HepG2 (cell line): ENCODE data around the gene NEK7. TPM values are rescaled to one million over a fixed set of nuclear protein-coding genes. Genes with fewer than 3 reads are reported as not detected.

Experiments used
- ATAC-seq: fragments of 200-7000 bp; cut with Tn5 transposase; 3 replicates; pipeline ENCODE4 v1.9.1; 2020; ENCODE audit warnings: mild to moderate bottlenecking, moderate library complexity
- BruUV-seq: library from RNA; stranded (reverse); fragments of 400-500 nt; replicated peaks from 2 replicates; lab custom pipeline; 2021; lab: Mats Ljungman, UMichigan
- CTCF ChIA-PET: fragments of 300-600 bp; formaldehyde crosslinking; extraction: SDS; loops from one replicate; lab custom pipeline; 2021; ENCODE audit warnings: low total read pairs, inconsistent platforms, low intra/inter-chr PET ratio; lab: Yijun Ruan, JAX
- POLR2A ChIA-PET: fragments of 350-600 bp; sonication (Branson Sonifier 250); formaldehyde crosslinking; loops from one replicate; lab custom pipeline; 2020; ENCODE audit warnings: antibody characterized with exemption, inconsistent platforms; lab: Yijun Ruan, JAX
- DNase-seq: peaks from one replicate; pipeline ENCODE4 v3.0.0-alpha.2; 2015; ENCODE audit warnings: low spot score
- FAIRE-seq: peaks from 3 replicates; lab custom pipeline; 2011; peaks lifted over from hg19 to GRCh38; lab: Jason Lieb, UNC
- H2AFZ ChIP-seq: one replicate; pipeline ENCODE4 v1.6.1; 2011; ENCODE audit warnings: low read length, inconsistent platforms
- H3K27ac ChIP-seq: fragments of 300-600 bp; 3 replicates; pipeline ENCODE4 v1.8.0; 2011; ENCODE audit warnings: mixed run types, mild to moderate bottlenecking, mixed read lengths, low read length, inconsistent platforms; ENCODE audit not compliant: insufficient read depth; ENCODE audit errors: extremely low read length
- H3K27me3 ChIP-seq, 2 experiments: fragments of 200-600 bp in 1 of 2; 2 replicates in 1 of 2; 3 replicates in 1 of 2; pipeline versions ENCODE4 v1.6.0 to v1.8.0; 2011; ENCODE audit warnings: low read length in 2 of 2, mild to moderate bottlenecking in 2 of 2, moderate library complexity in 2 of 2, inconsistent platforms in 1 of 2; ENCODE audit not compliant: insufficient read depth in 2 of 2, control insufficient read depth in 1 of 2
- H3K36me3 ChIP-seq, 2 experiments: fragments of 200-600 bp in 1 of 2; replicated peaks in 1 of 2; 2 replicates in 1 of 2; 3 replicates in 1 of 2; pipeline versions ENCODE4 v1.5.1 to v1.8.0; 2011; ENCODE audit warnings: low read length in 2 of 2, inconsistent platforms in 1 of 2; ENCODE audit not compliant: insufficient read depth in 2 of 2, control insufficient read depth in 1 of 2
- H3K4me1 ChIP-seq: 2 replicates; pipeline ENCODE4 v1.5.1; 2012; ENCODE audit warnings: low read length, inconsistent platforms; ENCODE audit not compliant: insufficient read depth
- H3K4me2 ChIP-seq: 2 replicates; pipeline ENCODE4 v1.6.0; 2011; ENCODE audit warnings: low read depth, low read length, inconsistent platforms
- H3K4me3 ChIP-seq, 3 experiments: fragments of 200-600 bp in 1 of 3; sonication (generic), shearing (Covaris generic) in 1 of 3; replicated peaks in 1 of 3; 2 replicates each; pipeline ENCODE4 v1.5.1; 2011 to 2016; ENCODE audit warnings: low read length in 3 of 3, inconsistent platforms in 2 of 3, low read depth in 2 of 3, mild to moderate bottlenecking in 2 of 3, control low read depth in 1 of 3, mixed read lengths in 1 of 3; ENCODE audit not compliant: insufficient read depth in 1 of 3
- H3K79me2 ChIP-seq: one replicate; pipeline ENCODE4 v1.6.1; 2011; ENCODE audit warnings: low read length, inconsistent platforms; ENCODE audit not compliant: insufficient read depth
- H3K9ac ChIP-seq: 2 replicates; pipeline ENCODE4 v1.6.0; 2011; ENCODE audit warnings: mild to moderate bottlenecking, low read depth, low read length, inconsistent platforms; ENCODE audit not compliant: insufficient read depth
- H3K9me3 ChIP-seq: 2 replicates; pipeline ENCODE4 v1.5.1; 2012; ENCODE audit warnings: mild to moderate bottlenecking, low read length
- H4K20me1 ChIP-seq: 2 replicates; pipeline ENCODE4 v1.6.0; 2011; ENCODE audit warnings: inconsistent platforms, mild to moderate bottlenecking, low read length, moderate library complexity; ENCODE audit not compliant: insufficient read depth
- ATF5 ChIP-seq: sonication (generic); formaldehyde crosslinking; IDR thresholded peaks from 2 replicates; pipeline ENCODE4 v1.4.0; 2020; ENCODE audit warnings: mild to moderate bottlenecking, low read depth, missing genetic modification reagents
- LBX2 ChIP-seq: sonication (generic); formaldehyde crosslinking; IDR thresholded peaks from 2 replicates; pipeline ENCODE4 v1.5.0; 2020; ENCODE audit warnings: missing genetic modification reagents, mild to moderate bottlenecking, borderline replicate concordance
- MNT ChIP-seq: fragments of 450-650 bp; IDR thresholded peaks from 2 replicates; pipeline ENCODE4 v1.6.1; 2016
- MXD4 ChIP-seq: IDR thresholded peaks from 2 replicates; pipeline ENCODE4 v1.6.1; 2016; ENCODE audit warnings: mild to moderate bottlenecking, missing biosample characterization, missing genetic modification reagents
- NAIF1 ChIP-seq: sonication (generic); formaldehyde crosslinking; IDR thresholded peaks from 2 replicates; pipeline ENCODE4 v1.5.0; 2020; ENCODE audit warnings: mild to moderate bottlenecking, missing genetic modification reagents, borderline replicate concordance
- NR2F1 ChIP-seq, 2 experiments: fragments of 450-650 bp in 1 of 2; formaldehyde crosslinking in 1 of 2; IDR thresholded peaks; 2 replicates each; pipeline versions ENCODE4 v1.5.0 to v1.6.1; 2016 to 2020; ENCODE audit warnings: mild to moderate bottlenecking in 1 of 2, missing compliant biosample characterization in 1 of 2, missing genetic modification reagents in 1 of 2, moderate library complexity in 1 of 2
- PHF5A ChIP-seq: IDR thresholded peaks from one replicate; pipeline ENCODE4 v1.6.1; 2018; ENCODE audit warnings: low read depth, missing genetic modification reagents; ENCODE audit not compliant: unreplicated experiment
- SP140L ChIP-seq: sonication (generic); formaldehyde crosslinking; IDR thresholded peaks from 2 replicates; pipeline ENCODE4 v1.4.0; 2020; ENCODE audit warnings: missing genetic modification reagents, borderline replicate concordance
- SPEN ChIP-seq: sonication (generic); formaldehyde crosslinking; IDR thresholded peaks from 2 replicates; pipeline ENCODE4 v1.5.1; 2020; ENCODE audit warnings: low read depth, mild to moderate bottlenecking, missing genetic modification reagents
- ZC3H13 ChIP-seq: sonication (generic); formaldehyde crosslinking; IDR thresholded peaks from 2 replicates; pipeline ENCODE4 v1.8.1; 2023; ENCODE audit warnings: mild to moderate bottlenecking, missing genetic modification reagents, moderate library complexity
- ZFP91 ChIP-seq: sonication (generic); formaldehyde crosslinking; IDR thresholded peaks from 2 replicates; pipeline ENCODE4 v1.9.0; 2022; ENCODE audit warnings: missing genetic modification reagents, mild to moderate bottlenecking, borderline replicate concordance
- ZNF556 ChIP-seq: sonication (generic); formaldehyde crosslinking; IDR thresholded peaks from 2 replicates; pipeline ENCODE4 v1.4.0; 2020; ENCODE audit warnings: mild to moderate bottlenecking, missing genetic modification reagents, borderline replicate concordance
- ZNF619 ChIP-seq: sonication (generic); formaldehyde crosslinking; IDR thresholded peaks from 2 replicates; pipeline ENCODE4 v1.4.0; 2020; ENCODE audit warnings: mild to moderate bottlenecking, missing genetic modification reagents
- WGBS: methylation state at CpG from one replicate; pipeline ENCODE4 v1.1.6; 2017; ENCODE audit warnings: low lambda C conversion rate; 5-methylcytosine and 5-hydroxymethylcytosine counted together
- in situ Hi-C: cut with HindIII; loops from 2 replicates; pipeline ENCODE4 v1.10.0; 2017; ENCODE audit warnings: low pct_unique_long_range_greater_than_20kb; ENCODE audit not compliant: extremely low pct_ligation_motif_present
- intact Hi-C: fragments of 100-400 bp; cut with micrococcal nuclease; formaldehyde crosslinking; loops from one replicate; pipeline ENCODE4 v1.10.0; 2022; ENCODE audit not compliant: unreplicated experiment
- polyA plus RNA-seq, 8 experiments: library from polyadenylated mRNA; depleted of rRNA in 3 of 8; stranded (reverse) in 7 of 8; unstranded in 1 of 8; fragments of >200 nt; fragmentation: Illumina TruSeq in 4 of 8; extraction: Trizol in 4 of 8; gene quantifications; 2 replicates each; pipeline versions ENCODE4 v1.2.1 to v1.2.3, GENCODE V29; 2011 to 2016; ENCODE audit warnings: low read depth in 4 of 8, missing spikeins in 1 of 8, mixed read lengths in 1 of 8; ENCODE audit not compliant: insufficient read depth in 1 of 8
- total RNA-seq, 5 experiments: library from RNA; depleted of rRNA; stranded (reverse); fragments of >200 nt; fragmentation: Illumina TruSeq; extraction: Trizol; gene quantifications; 2 replicates each; pipeline ENCODE4 v1.2.3, GENCODE V29; 2016; ENCODE audit warnings: low read depth in 1 of 5

NEK7 gene
- total and polyA plus RNA-seq, 2 of the 13 experiments (the other 11 are each of a cell fraction or from before 2014, with no cell fraction given), result 18.1 to 19.2 TPM

DNA sequence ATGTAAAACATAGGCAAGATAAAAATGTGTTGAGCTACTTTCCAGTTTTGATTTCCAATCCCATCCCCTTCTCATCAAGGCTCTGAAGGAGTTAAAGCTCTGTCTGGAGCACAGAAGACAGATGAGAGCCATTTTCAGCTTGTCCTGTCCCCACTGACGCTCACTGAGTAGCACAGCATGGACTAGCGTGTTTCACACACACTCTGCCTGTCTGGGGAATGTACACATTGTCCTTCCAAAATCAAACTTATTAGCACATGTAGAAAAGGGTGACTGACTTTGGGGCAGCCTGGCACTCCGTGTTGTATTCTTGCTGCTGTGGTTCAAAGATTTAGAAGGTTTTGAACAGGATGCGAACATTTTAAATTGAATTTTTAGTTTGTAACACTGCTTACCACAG is 139.2 kb downstream of the NEK7 start:
- 96% methylated on average over 4 of the region's 4 CpGs for WGBS
- TF ChIP-seq SP140L (CRISPR knock-in tag) (no peak), PHF5A (CRISPR knock-in tag) (no peak), ZFP91 (CRISPR knock-in tag) (no peak), NAIF1 (no peak), ZC3H13 (no peak), MXD4 (CRISPR knock-in tag) (no peak), SPEN (no peak), ATF5 (no peak), MNT (no peak), NR2F1 (CRISPR knock-in tag; IDR thresholded peaks at IDR 0.05) (no peak), ZNF619 (CRISPR knock-in tag) (no peak), ZNF556 (CRISPR knock-in tag) (no peak), LBX2 (CRISPR knock-in tag) (no peak)
- no peaks in the 10 kb centered on the region for H3K27me3 ChIP-seq
- no peak overlapping the region for H3K27ac ChIP-seq
- H3K4me1 ChIP-seq, result peaks cover 3% of the 10 kb centered on the region; the same call in 1 of the 2 replicates
- no peak overlapping the region for H3K4me2 ChIP-seq
- in situ Hi-C loops (no loop called here), intact Hi-C loops (no loop called here)
- DNase-seq (no peak), ATAC-seq (no peak), FAIRE-seq (no peak)
- no peak overlapping the region for H2AFZ ChIP-seq
- H4K20me1 ChIP-seq, result no peaks in the 10 kb centered on the region; the same call in 1 of the 2 replicates
- ChIA-PET CTCF (no interaction called here), POLR2A (no interaction called here)
- peaks cover 1 to 12% of the 10 kb centered on the region in 2 experiments; a peak in 2 of 5 replicates for H3K36me3 ChIP-seq
- no peak overlapping the region for H3K4me3 ChIP-seq
- H3K9ac ChIP-seq, result no peak overlapping the region
- H3K79me2 ChIP-seq, result no peaks in the 10 kb centered on the region
- H3K9me3 ChIP-seq, result no peaks in the 10 kb centered on the region
- no TSS peak for BruUV-seq
